Glutamatergic neuron (in vitro differentiated cells): ENCODE data around the gene SERAC1. TPM values are rescaled to one million over a fixed set of nuclear protein-coding genes. Genes with fewer than 3 reads are reported as not detected.

Source experiments
- DNase-seq: peaks from one replicate; pipeline ENCODE4 v3.0.0; 2022
- H3K27ac Mint-ChIP-seq: one replicate; pipeline ENCODE4 v1.8.0; 2020; ENCODE audit warnings: mild to moderate bottlenecking, mixed read lengths, inconsistent platforms; ENCODE audit not compliant: unreplicated experiment
- H3K27me3 Mint-ChIP-seq: one replicate; pipeline ENCODE4 v1.8.0; 2020; ENCODE audit warnings: mild to moderate bottlenecking, moderate library complexity, mixed read lengths, inconsistent platforms; ENCODE audit not compliant: unreplicated experiment
- H3K36me3 Mint-ChIP-seq: one replicate; pipeline ENCODE4 v1.8.0; 2020; ENCODE audit warnings: mild to moderate bottlenecking, mixed read lengths, inconsistent platforms; ENCODE audit not compliant: unreplicated experiment
- H3K4me1 Mint-ChIP-seq: one replicate; pipeline ENCODE4 v1.8.0; 2020; ENCODE audit warnings: mild to moderate bottlenecking, low read depth, mixed read lengths, inconsistent platforms; ENCODE audit not compliant: unreplicated experiment
- H3K4me3 Mint-ChIP-seq: one replicate; pipeline ENCODE4 v1.8.0; 2020; ENCODE audit warnings: mild to moderate bottlenecking, mixed read lengths, inconsistent platforms; ENCODE audit not compliant: unreplicated experiment
- H3K9me3 Mint-ChIP-seq: one replicate; pipeline ENCODE4 v1.8.0; 2020; ENCODE audit warnings: mild to moderate bottlenecking, moderate library complexity, mixed read lengths, inconsistent platforms; ENCODE audit not compliant: unreplicated experiment
- CTCF ChIP-seq: fragments of 200-600 bp; sonication (generic); IDR thresholded peaks from one replicate; pipeline ENCODE4 v1.5.0; 2021; ENCODE audit not compliant: partially characterized antibody, unreplicated experiment
- total RNA-seq: library from RNA; stranded (reverse); fragmentation: NEBNext Ultra II Directional; extraction: Animal tissue kit (Norgen Biotek cat#: 25700); gene quantifications from one replicate; pipeline ENCODE4 v1.2.1, GENCODE V29; 2021; ENCODE audit not compliant: unreplicated experiment

SERAC1 gene
- total RNA-seq, 1 donor from 2014 or later: 29.7 TPM

- Mint-ChIP-seq H3K27ac (no peak overlapping the region), H3K4me3 (no peak overlapping the region), H3K36me3 (peaks cover 5% of the 10 kb centered on the region)
Measured at GRCh38 chr6:158092806-158093205, 75.3 kb downstream of the SERAC1 start.

GRCh38 chr6:158087224-158087867, 80.7 kb downstream of the SERAC1 start:
- Mint-ChIP-seq H3K27me3 (peaks cover 6% of the 10 kb centered on the region), H3K27ac (no peak overlapping the region), H3K36me3 (no peaks in the 10 kb centered on the region), H3K4me3 (no peak overlapping the region), H3K9me3 (peaks cover 2% of the 10 kb centered on the region), H3K4me1 (peaks cover 8% of the 10 kb centered on the region)
- no peak for TF ChIP-seq CTCF
- DNase-seq: no peak

More at GRCh38 chr6:158092806-158093205, 75.3 kb downstream of the SERAC1 start:
- Mint-ChIP-seq H3K27me3 (peaks cover 4% of the 10 kb centered on the region), H3K9me3 (peaks cover 3% of the 10 kb centered on the region), H3K4me1 (peaks cover 37% of the 10 kb centered on the region)
- no peak for TF ChIP-seq CTCF
- no peak for DNase-seq

GRCh38 chr6:158086504-158087223, 81.4 kb downstream of the SERAC1 start:
- peaks cover 2% of the 10 kb centered on the region for H3K9me3 Mint-ChIP-seq
- DNase-seq: no peak
- peaks cover 8% of the 10 kb centered on the region for H3K4me1 Mint-ChIP-seq
- no peak overlapping the region for H3K4me3 Mint-ChIP-seq
- H3K27me3 Mint-ChIP-seq: peaks cover 6% of the 10 kb centered on the region
- H3K27ac Mint-ChIP-seq: no peak overlapping the region
- no peaks in the 10 kb centered on the region for H3K36me3 Mint-ChIP-seq
- no peak for TF ChIP-seq CTCF

- Mint-ChIP-seq H3K27ac (no peak overlapping the region), H3K27me3 (peaks cover 6% of the 10 kb centered on the region), H3K36me3 (no peaks in the 10 kb centered on the region), H3K4me1 (peaks cover 8% of the 10 kb centered on the region), H3K4me3 (no peak overlapping the region), H3K9me3 (peaks cover 2% of the 10 kb centered on the region)
- no peak for TF ChIP-seq CTCF
- DNase-seq: no peak
Measured at GRCh38 chr6:158086054-158086503, 82.0 kb downstream of the SERAC1 start.
